Psoas muscle (tissue), 8 donors: ENCODE results near the gene BMP4. TPM values are rescaled to one million over a fixed set of nuclear protein-coding genes. Genes with fewer than 3 reads are reported as not detected.

ENCODE experiments used
- ATAC-seq, 4 donors: fragments of 200-7000 bp; cut with Tn5 transposase; one replicate each; pipeline ENCODE4 v1.9.1; 2020; ENCODE audit warnings: moderate library complexity in 3 of 4, mild to moderate bottlenecking in 2 of 4
- DNase-seq, 2 donors: peaks; one replicate each; pipeline ENCODE4 v3.0.0-alpha.2; 2020
- H3K27ac ChIP-seq: fragments of 200-600 bp; one replicate; pipeline ENCODE4 v1.8.0; 2022
- H3K27me3 ChIP-seq, 3 donors: fragments of 200-600 bp in 1 of 3; one replicate each; pipeline versions ENCODE4 v1.6.1 to v1.8.0; 2013 to 2022; ENCODE audit warnings: low read length in 2 of 3, mild to moderate bottlenecking in 2 of 3, moderate library complexity in 1 of 3; ENCODE audit not compliant: insufficient read depth in 3 of 3
- H3K36me3 ChIP-seq, 2 donors: fragments of 200-600 bp in 1 of 2; one replicate each; pipeline versions ENCODE4 v1.6.1 to v1.8.0; 2013 to 2022; ENCODE audit warnings: low read depth in 1 of 2, mild to moderate bottlenecking in 1 of 2, moderate library complexity in 1 of 2; ENCODE audit not compliant: insufficient read depth in 1 of 2
- H3K4me1 ChIP-seq: fragments of 200-600 bp; one replicate; pipeline ENCODE4 v1.8.0; 2022
- H3K4me3 ChIP-seq: fragments of 200-600 bp; one replicate; pipeline ENCODE4 v1.8.0; 2022; ENCODE audit warnings: mild to moderate bottlenecking
- H3K9me3 ChIP-seq: fragments of 200-600 bp; one replicate; pipeline ENCODE4 v1.8.0; 2022
- CTCF ChIP-seq: fragments of 200-600 bp; IDR thresholded peaks from one replicate; pipeline ENCODE4 v1.8.0; 2022; ENCODE audit warnings: antibody characterized with exemption
- WGBS, 3 donors: extraction: QIAGEN DNeasy Blood & Tissue Kit; methylation state at CpG; one replicate each; pipeline versions ENCODE4 v1.1.6 to v1.1.7; 2013; 5-methylcytosine and 5-hydroxymethylcytosine counted together
- intact Hi-C, 2 donors: fragments of 100-400 bp; cut with DNase I; formaldehyde crosslinking; loops; one replicate each; pipeline versions ENCODE4 v1.11.0 to v1.14.2; 2022
- polyA plus RNA-seq, 3 donors: library from polyadenylated mRNA; stranded (reverse); fragments of 200-250 nt; gene quantifications; one replicate each; pipeline ENCODE4 v1.2.3, GENCODE V29; 2013
- total RNA-seq, 4 donors: library from RNA; stranded (reverse); fragmentation: NEBNext Ultra II Directional in 2 of 4; extraction: Animal tissue kit (Norgen Biotek cat#: 25700) in 2 of 4; gene quantifications; one replicate each; pipeline versions ENCODE4 v1.2.1 to v1.2.4, GENCODE V29; 2021 to 2023
- donor health status: healthy with polysubstance abuse.
- donor health status: DM: no; HTN: no; CAD: no; lungs with moderate emphysema.
- donor health status: Bipolar disorder and iron deficiency.
- donor health status: healthy.
- donor health status: DM: yes; HTN: yes; CAD: no.
- donor health status: DM: no; HTN: no; CAD: no.
- donor health status: DM: no; HTN: no; CAD: no.
- donor health status: DM: yes; HTN: yes; CAD: no.

BMP4 gene
- total and polyA plus RNA-seq, 7 donors: 2.4 to 8.6 (median 4.3) TPM

- 94 to 100% (median 95%) methylated on average over 2 of the region's 2 CpGs for WGBS, 3 donors
- no peak overlapping the region for H3K4me3 ChIP-seq
- H3K4me1 ChIP-seq: peaks cover 4% of the 10 kb centered on the region
- ATAC-seq: no peak
- intact Hi-C loops: loop anchor here in 1 of 2 donors (5.0 kb wide), 1 partner anchor 214 kb away; no protein-coding TSS in a partner anchor
- no peaks in the 10 kb centered on the region for H3K9me3 ChIP-seq
- TF ChIP-seq CTCF: no peak
- H3K27me3 ChIP-seq: peaks cover 0 to 84% (median 13%) of the 10 kb centered on the region in 3 donors
- H3K36me3 ChIP-seq: no peaks in the 10 kb centered on the region
- no peak overlapping the region for H3K27ac ChIP-seq
- DNase-seq: no peak
Observed at GRCh38 chr14:53958628-53959027, 2.0 kb upstream of the BMP4 start.

- intact Hi-C loops: loop anchor here in 1 of 2 donors (5.0 kb wide), 1 partner anchor 215 kb away; no protein-coding TSS in a partner anchor
Observed at GRCh38 chr14:53957739-53958138, 1.1 kb upstream of the BMP4 start.

DNA sequence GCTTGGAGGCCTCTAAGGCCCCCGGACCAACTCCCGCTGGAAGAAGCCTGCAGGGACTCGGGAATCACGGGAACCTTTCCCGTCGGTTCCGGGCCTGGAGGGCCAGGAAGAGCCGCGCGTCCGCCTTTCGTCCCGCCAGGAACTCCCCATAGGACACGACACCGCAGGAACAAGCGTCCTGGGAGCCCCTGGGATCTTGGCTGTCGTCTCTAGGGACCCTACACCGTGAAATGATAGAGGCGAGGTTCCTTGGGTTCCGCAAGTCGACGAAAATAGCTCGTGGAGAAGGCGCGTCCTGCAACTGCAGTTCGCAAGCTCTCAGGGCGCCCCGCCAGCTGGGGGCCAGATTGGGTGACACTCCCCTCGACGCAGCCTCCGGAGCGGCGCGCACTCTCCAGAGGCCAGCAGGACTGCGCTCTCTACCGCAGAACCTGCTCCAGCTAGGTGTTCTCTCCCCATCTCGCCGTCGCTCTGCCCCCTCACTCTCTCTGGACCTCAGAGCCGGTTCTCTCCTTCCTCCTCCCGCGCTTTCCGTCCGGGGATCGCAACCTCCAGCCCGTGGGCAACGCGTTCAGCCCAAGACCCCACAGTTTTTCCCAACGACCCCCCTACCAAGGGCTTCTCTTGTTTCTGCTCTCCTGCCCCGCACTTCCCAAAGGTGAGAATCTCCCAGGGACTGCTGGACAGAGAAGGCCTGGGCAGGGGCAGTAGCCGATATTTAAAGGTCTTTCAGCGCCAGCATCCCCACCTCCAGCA is 776 bp downstream of the BMP4 start:
- ATAC-seq: peak in 3 of 4 donors; percentile 16 to 64 (median 31)
- Histone ChIP-seq H3K4me3 (peak overlapping the region; percentile 70), H3K36me3 (no peaks in the 10 kb centered on the region), H3K27ac (peak overlapping the region; percentile 70), H3K27me3 (peaks cover 0 to 85% (median 14%) of the 10 kb centered on the region in 3 donors), H3K9me3 (no peaks in the 10 kb centered on the region), H3K4me1 (peaks cover 17% of the 10 kb centered on the region)
- DNase-seq: peak; percentile 81 to 90
- 1 to 2% (median 1%) methylated on average over 49 to 52 of the region's 52 CpGs for WGBS, 3 donors
- intact Hi-C loops: loop anchor here in 1 of 2 donors (5.0 kb wide), 1 partner anchor 216 kb away; no protein-coding TSS in a partner anchor
- no peak for TF ChIP-seq CTCF

More at GRCh38 chr14:53957739-53958138, 1.1 kb upstream of the BMP4 start:
- TF ChIP-seq CTCF: no peak
- ATAC-seq (no peak), DNase-seq (no peak)
- Histone ChIP-seq H3K4me1 (peaks cover 8% of the 10 kb centered on the region), H3K9me3 (no peaks in the 10 kb centered on the region), H3K27me3 (peaks cover 0 to 82% (median 14%) of the 10 kb centered on the region in 3 donors), H3K27ac (no peak overlapping the region), H3K4me3 (no peak overlapping the region), H3K36me3 (no peaks in the 10 kb centered on the region)

DNA sequence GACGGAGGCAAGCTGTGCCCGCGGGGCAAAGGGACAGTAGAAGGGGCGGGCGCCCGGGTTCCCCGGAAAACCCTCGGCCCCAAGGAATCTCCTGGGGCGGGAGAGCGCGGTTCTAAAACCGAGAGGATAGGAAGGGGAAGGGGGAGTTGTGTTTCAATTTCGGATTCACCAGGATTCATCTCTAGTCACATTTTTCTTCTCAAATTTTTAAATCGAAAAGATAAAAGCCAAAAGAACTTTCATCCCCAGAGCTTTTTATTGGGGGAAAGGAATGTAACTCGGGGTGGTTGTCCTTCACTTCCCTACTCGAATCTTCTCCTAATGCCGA is 1.4 kb downstream of the BMP4 start:
- H3K27me3 ChIP-seq: peaks cover 0 to 89% (median 14%) of the 10 kb centered on the region in 3 donors
- ATAC-seq: no peak
- H3K4me3 ChIP-seq: peak overlapping the region; percentile 70
- DNase-seq: no peak
- H3K36me3 ChIP-seq: peaks cover 0 to 5% of the 10 kb centered on the region in 2 donors
- H3K9me3 ChIP-seq: no peaks in the 10 kb centered on the region
- intact Hi-C loops: loop anchor here in 1 of 2 donors (5.0 kb wide), 1 partner anchor 217 kb away; no protein-coding TSS in a partner anchor
- TF ChIP-seq CTCF: no peak
- 1 to 3% (median 2%) methylated on average over 17 of the region's 17 CpGs for WGBS, 3 donors
- H3K27ac ChIP-seq: peak overlapping the region; percentile 70
- peaks cover 17% of the 10 kb centered on the region for H3K4me1 ChIP-seq
